ENCODE results near the gene KIZ.

DNA sequence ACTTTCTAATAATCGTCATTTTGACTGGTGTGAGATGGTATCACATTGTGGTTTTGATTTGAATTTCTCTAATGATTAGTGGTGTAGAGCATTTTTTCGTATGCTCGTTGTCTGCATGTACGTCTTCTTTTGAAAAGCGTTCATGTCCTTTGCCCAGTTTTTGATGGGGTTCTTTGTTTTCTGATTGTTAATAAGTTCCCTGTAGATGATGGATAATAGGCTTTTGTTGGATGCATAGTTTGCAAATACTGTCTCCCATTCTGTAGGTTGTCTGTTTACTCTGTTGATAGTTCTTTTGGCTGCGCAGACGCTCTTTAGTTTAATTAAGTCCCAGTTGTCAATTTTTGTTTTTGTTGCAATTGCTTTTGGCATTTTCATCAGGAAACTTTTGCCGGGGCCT is 144.9 kb downstream of the KIZ start:
- TF ChIP-seq, protein P1, sequence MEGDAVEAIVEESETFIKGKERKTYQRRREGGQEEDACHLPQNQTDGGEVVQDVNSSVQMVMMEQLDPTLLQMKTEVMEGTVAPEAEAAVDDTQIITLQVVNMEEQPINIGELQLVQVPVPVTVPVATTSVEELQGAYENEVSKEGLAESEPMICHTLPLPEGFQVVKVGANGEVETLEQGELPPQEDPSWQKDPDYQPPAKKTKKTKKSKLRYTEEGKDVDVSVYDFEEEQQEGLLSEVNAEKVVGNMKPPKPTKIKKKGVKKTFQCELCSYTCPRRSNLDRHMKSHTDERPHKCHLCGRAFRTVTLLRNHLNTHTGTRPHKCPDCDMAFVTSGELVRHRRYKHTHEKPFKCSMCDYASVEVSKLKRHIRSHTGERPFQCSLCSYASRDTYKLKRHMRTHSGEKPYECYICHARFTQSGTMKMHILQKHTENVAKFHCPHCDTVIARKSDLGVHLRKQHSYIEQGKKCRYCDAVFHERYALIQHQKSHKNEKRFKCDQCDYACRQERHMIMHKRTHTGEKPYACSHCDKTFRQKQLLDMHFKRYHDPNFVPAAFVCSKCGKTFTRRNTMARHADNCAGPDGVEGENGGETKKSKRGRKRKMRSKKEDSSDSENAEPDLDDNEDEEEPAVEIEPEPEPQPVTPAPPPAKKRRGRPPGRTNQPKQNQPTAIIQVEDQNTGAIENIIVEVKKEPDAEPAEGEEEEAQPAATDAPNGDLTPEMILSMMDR (conservative IDR thresholded peaks at IDR 0.05; ENCODE audit: low read depth, low read length): no peak
- TF ChIP-seq EZH2 (IDR thresholded peaks at IDR 0.05; ENCODE audit: borderline replicate concordance, low read depth, low read length, poor library complexity, severe bottlenecking): no peak

Data from A673 (cell line).